Activated CD8-positive, alpha-beta memory T cell treated with anti-CD3 and anti-CD28 coated beads for 1 hour (primary cell): ENCODE results near the gene CHST14.
A peak's percentile ranks its signal among the peaks of the same experiment; 100 is the strongest.
"Not testable (repeated sequence)": the region's sequence is repeated elsewhere in the genome, so short reads cannot be mapped to it uniquely, and the experiment has no call there.

Source experiments
- DNase-seq, 2 donors: peaks; one replicate each; pipeline ENCODE4 v3.0.0-alpha.2; 2020; ENCODE audit warnings: low read depth in 1 of 2; ENCODE audit errors: extremely low read depth in 1 of 2

The CHST14 gene

DNA sequence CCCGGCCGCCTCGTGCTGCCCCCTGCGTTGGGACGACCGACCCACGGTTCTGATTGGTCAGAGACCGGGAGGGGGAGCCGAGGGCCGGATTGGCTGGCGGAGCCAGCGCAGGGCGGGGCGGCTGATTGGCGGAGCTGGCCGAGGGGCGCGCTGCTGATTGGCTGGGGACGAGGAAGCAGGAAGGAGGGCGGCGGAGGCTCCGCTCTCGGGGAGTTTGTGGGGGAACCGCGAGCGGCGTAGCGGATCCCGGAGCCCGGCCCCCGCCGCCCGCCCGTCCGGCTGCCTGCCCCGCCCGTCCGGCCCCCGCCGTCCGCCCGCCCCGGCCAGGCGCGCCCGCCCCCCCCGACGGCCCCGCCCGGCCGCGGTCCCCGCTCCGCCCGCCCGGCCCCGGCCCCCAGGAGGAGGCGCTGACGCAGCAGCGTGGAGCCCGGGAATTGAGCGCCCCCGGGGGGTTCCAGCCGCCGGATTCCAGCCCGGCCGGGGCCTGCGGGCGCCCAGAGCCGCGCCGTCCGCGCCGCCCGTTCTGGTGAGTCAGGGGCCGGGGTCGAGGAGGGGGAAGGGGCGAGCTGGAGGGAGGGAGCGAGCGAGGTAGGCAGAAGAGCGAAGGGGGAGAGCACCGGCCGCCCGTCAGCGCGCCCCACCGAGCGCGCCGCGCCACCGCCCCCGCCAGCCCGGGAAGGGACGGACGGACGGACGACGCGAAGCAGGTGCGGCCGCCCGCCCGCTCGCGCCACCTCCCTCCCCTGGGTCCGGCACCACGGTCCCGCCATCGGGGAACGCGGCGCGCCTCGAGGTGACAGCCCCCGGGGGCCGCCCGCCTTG, 29.8 kb upstream of the CHST14 start, which contains the start of gene BAHD1:
BAHD1 (plus strand) TSS at position 211 of the 822 bp plus-strand sequence. CDS start 17,512 bp downstream, outside the sequence.
- DNase-seq: peak; percentile 90 to 92

DNA sequence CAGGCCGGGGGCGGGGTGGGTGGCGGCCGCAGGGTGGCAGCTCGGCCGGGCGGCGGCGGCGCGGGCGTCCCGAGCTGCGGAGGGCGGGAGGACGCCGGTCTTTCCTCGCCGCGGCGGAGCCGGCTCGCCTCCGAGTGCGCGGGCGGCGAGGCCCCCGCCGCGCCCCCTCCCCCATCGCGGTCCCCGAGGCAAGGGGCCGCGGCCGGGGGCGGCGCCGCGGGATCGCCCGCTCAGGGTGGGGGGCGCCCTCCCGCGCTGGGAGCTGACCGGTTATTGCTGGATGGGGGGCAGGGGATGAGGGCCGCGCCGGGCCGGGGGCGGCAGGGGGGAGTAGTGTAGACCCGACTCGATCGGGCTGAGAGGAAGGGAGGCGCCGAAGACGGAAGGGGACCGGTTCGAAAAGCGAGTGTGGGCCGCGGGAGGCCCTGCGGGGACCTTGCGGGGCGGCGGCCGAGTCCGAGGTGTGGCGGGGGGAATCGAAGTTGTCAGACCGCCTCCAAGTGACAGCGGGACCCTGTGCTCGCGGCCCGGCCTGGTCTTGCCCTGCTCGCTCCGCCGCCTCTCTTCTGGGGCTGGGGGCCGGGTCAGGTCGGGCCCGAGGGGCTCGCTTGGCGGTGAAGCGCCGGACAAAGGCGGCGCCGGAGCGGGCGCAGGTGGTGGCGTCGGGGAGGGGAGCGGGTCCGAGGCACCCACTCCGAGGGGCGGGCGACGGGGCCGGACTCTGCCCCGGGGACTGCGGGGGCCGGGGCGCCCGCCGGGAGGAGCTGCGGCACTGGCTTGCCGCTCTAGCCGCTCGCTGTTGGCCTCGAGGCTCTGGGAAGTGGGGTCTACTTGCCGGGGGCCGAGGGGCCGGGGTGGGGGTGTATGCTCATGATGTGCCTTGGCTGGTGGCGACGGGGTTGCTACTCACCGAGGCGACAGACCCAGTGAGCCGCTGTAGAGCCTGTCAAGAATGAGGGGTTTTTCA, 28.9 kb upstream of the CHST14 start:
- DNase-seq: no peak

DNA sequence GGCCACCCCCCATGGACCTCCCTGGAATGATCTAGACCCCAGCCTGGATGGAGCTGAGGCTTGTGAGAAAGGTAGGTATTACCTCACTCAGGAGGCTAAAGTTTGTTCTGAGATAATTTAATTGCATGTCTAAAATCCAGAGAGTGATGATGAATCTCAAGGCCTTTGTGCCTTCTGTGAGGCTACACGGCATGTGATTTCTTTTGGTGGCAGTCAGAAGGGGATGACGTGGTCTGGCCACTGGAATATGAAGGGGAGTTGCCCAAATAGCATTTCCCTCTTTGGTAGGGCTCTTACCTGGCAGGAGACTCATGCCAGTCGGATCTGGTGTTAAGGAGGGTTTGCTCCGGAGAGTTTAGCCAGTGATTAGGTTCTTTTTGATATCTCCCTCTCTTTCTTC, 27.5 kb upstream of the CHST14 start:
- no peak for DNase-seq

GRCh38 chr15:40443846-40444245, 26.9 kb upstream of the CHST14 start:
- DNase-seq: no peak

DNA sequence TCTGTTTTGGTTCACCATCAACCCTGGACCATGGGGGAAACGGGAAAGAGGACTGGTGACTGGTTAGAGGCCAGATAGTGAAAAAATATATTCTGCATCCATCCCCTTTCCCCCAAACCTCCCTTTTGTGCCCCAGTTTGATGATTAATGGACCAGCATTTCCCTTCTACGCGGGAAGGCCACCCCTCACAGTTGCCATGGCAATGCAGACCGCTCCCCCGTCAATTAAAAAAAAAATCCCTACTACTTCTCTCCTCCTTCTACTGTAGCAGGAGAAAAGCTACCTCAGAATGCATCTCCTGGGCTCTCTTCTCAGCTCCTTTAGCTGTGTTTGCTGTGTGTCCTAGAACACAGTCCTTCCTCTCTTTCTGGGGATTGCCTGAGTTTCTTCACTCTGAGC, 26.0 kb upstream of the CHST14 start:
- DNase-seq: no peak

DNA sequence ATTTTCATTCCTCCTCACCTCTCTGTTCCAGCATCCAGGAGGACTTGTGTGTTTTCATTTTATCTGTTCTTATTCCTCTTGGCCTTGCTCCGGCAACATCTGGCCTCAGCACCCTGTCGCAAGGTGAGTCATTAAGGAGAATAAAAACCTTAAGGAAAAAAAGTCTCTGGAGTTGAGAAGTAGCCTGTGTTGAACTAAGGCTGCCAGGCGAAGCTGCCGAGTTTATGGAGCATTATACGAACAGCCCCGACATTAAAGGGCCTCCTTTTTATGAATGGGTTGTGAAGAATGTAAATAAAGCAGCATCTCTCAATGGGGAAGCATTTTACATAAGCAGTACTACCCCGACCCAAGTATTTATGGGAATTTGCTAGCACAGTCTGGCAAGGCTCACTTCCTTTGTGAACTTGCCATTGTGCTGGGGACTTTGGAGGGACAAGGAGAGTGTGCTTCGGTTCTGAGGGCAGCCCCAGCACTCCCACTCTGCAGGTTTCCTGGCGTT, 25.3 kb upstream of the CHST14 start:
- no peak for DNase-seq

- DNase-seq: no peak
These were observed 24.6 kb upstream of the CHST14 start for GRCh38 chr15:40446144-40446543.

DNA sequence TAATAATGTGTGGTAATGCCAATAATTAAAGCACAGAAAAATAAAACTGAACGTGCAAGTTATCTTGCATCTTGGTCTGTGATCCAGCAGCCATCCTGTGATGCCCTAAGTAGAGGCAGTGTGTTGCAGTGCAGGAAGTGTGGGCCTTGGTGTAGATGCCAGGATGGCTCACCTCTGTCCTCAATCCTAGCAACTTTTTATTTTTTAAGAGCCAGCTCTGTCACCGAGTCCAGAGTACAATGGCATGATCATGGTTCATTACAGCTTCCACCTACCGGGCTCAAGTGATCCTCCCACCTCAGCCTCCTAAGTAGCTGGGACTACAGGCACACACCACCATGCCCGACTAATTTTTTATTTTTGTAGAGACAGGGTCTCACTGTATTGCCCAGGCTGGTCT, 22.4 kb upstream of the CHST14 start:
- no peak for DNase-seq

DNA sequence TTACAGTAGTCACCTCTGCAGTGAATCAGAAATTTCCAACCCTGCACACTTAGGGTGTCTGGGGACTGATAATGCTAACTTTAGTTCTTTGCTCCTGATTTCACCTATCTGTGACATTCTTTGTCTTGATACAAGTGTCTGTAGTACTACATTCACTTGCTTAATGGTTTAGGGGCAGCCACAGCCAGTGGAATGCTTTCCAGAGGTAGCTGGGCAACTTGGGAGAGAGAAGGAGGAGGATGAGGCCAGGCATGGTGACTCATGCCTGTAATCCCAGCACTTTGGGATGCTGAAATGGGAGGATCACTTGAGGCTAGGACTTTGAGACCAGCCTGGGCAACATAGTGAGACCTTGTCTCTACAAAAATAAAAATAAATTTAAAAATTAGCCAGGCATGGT, 21.5 kb upstream of the CHST14 start:
- no peak for DNase-seq

DNA sequence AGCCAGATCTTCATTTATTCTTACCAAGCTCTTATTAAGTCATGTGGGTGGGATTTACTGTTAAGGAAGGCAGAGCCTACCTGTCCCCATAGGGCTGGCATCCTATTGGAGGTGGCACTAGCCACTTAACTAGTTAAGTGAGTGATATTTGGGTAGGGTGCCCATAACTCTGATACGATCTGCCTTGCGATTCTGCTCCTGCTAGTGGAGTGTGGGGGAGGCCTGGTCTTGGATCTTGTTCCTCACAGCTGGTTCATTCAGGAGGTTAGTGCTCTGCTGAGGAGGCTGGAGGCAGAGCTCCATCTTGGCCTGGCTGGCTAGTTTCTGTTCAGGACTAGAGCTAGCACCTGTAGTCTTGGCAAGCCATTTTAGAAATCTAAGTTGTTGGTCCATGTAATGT, 20.7 kb upstream of the CHST14 start:
- DNase-seq: no peak

DNA sequence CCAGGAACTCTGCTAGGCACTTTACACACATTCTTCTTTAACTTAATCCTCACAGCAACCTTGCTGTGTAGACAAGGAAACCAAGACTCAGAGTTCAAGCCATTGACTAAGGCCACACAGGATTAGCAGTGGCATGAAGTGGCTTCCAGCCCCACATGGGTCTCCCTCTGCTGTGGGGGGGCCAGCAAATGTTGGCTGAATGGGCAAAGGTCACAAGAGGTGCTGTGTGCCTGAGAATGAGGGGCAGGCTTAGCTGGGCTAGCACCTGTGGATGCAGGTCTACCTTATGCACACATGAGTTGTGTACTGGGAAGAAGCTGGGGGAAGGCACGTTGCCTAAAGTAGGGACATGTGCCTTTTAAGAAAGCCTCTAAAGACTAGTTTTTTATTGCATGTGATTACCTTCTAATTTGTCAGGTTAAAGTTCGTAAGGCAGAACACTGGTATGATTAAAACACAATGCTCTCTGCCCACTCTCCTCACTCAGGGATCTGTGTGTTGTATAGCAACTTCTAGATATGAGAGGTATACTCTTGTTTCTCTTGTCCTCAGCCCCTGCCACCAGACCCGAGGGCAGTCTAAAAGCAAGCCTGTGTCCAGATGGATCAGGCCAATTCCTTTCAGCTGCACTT, 19.1 kb upstream of the CHST14 start:
- no peak for DNase-seq

DNA sequence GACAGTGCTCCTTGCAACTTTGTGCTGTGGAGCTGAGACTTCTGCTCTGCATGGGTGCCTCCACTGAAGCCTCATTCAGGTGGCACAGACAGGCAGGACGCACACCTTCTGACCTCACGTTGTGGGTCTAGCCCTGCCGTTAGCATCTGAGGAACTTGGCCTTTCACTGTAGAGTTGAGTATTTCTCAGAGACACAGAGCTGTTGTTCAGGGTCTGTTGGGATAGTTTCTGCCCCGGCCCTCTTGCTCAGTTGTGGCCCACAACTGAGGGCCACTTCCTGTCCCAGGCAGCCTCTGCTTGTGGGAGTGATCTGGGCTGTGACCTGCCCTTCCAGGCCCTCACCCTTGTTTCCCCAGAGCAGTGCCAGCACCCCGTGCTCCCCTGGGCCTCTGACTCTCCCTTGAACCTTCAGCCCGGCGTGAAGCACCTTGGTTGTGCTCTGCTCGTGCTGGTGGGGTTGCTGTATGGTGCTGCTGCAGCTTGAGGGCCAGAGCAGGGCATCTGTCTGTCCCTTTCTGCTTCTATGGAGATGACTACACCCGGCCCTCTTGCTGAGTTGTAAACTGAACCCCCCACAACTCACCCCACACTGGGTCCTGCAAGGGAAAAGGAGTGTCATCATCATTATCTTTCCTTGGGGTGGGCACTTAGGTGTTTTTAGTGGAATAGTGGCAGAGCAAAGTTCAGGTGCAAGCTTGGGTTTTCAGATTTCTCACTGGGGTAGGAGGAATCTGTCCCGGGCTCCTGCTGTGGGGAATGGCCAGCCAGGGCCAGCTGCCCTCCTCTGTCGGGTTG, 18.3 kb upstream of the CHST14 start:
- DNase-seq: no peak

- DNase-seq: not testable (repeated sequence)
These were observed 16.8 kb upstream of the CHST14 start for GRCh38 chr15:40453941-40454340.

- no peak for DNase-seq
These were observed 15.8 kb upstream of the CHST14 start for GRCh38 chr15:40454904-40455391.

- DNase-seq: no peak
These were observed 14.5 kb upstream of the CHST14 start for GRCh38 chr15:40456299-40456712.

- DNase-seq: no peak
These were observed 14.0 kb upstream of the CHST14 start for GRCh38 chr15:40456738-40457137.

DNA sequence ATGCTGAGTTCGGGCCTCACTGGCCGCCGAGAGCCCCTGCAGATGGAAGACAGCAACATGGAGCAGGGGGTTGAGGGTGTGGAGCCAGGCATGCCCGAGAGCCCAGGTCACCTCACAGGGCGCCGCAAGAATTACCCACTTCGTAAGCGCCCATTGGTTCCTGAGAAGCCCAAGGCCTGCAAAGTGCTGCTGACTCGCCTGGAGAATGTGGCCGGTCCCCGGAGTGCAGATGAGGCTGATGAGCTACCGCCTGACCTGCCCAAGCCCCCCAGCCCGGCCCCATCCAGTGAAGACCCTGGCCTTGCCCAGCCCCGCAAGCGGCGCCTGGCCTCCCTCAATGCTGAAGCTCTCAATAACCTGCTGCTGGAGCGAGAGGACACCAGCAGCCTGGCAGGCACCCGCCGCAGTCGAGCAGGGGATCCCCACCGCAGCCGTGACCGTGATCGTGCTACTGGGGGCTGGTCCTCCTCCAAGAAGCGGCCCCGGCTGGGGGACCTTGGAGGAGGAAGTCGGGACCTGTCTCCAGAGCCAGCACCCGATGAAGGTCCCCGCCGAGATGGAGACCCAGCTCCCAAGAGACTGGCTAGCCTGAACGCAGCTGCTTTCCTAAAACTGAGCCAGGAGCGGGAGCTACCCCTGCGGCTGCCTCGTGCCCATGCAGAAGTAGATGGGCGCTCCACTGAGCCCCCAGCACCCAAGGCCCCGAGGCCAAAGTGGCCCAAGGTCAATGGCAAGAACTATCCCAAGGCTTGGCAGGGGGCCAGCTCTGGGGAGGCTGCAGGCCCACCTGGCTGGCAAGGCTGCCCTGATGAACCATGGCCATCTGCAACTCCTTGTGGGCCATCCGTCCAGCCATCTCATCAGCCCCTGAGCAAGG, 12.1 kb upstream of the CHST14 start:
- no peak for DNase-seq

DNA sequence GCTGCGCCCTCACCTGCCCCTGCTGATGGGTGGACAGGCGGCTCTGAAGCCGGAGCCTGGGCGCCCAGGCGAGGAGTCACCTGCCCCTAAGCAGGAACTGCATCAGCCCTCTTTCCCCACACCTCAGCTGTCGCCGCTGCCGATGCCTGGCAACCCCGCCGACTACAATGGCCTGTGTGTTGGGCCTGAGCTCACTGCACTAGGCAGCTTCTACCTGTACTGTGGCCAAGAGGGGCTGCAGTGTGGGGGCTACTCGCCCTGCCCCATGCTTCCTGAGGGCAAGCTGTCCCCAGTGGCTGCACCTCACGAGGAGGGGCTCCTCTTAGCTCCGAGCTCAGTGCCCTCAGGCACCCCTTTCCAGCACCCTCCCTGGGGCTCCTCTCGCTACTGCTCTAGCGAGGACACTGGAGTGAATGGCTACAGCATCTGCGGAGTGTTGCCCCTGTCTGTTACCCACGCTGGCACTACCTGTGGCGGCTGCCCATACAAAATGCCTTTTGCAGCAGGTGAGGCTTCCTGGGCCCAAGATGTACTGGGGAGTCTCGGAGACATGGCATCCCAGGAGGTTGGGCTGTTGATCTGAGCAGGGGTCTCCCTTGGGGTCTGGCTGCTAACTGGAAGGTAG, 11.3 kb upstream of the CHST14 start:
- DNase-seq: no peak

GRCh38 chr15:40460404-40460803, 10.4 kb upstream of the CHST14 start:
- no peak for DNase-seq
